ENCODE measurements around the gene SMIM11. TPM values are rescaled to one million over a fixed set of nuclear protein-coding genes. Genes with fewer than 3 reads are reported as not detected.

SMIM11 gene
- total RNA-seq, 1 donor from 2014 or later = 14.1 TPM

GRCh38 chr21:34348890-34349519 is 26.3 kb upstream of the SMIM11 start:
- TF ChIP-seq, protein P1, sequence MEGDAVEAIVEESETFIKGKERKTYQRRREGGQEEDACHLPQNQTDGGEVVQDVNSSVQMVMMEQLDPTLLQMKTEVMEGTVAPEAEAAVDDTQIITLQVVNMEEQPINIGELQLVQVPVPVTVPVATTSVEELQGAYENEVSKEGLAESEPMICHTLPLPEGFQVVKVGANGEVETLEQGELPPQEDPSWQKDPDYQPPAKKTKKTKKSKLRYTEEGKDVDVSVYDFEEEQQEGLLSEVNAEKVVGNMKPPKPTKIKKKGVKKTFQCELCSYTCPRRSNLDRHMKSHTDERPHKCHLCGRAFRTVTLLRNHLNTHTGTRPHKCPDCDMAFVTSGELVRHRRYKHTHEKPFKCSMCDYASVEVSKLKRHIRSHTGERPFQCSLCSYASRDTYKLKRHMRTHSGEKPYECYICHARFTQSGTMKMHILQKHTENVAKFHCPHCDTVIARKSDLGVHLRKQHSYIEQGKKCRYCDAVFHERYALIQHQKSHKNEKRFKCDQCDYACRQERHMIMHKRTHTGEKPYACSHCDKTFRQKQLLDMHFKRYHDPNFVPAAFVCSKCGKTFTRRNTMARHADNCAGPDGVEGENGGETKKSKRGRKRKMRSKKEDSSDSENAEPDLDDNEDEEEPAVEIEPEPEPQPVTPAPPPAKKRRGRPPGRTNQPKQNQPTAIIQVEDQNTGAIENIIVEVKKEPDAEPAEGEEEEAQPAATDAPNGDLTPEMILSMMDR (conservative IDR thresholded peaks at IDR 0.05) = no peak
- H3K4me3 Mint-ChIP-seq = no peak overlapping the region
- H3K27ac Mint-ChIP-seq = no peak overlapping the region
- H3K27me3 Mint-ChIP-seq = peaks cover 4% of the 10 kb centered on the region
- H3K9me3 Mint-ChIP-seq = no peaks in the 10 kb centered on the region
- peaks cover 22% of the 10 kb centered on the region for H3K4me1 Mint-ChIP-seq (ENCODE audit: unreplicated experiment)
- H3K36me3 Mint-ChIP-seq = peaks cover 3% of the 10 kb centered on the region
- no peak for DNase-seq (ENCODE audit: extremely low spot score, unreplicated experiment)

GRCh38 chr21:34351786-34352241 is 23.5 kb upstream of the SMIM11 start:
- Mint-ChIP-seq H3K27ac (no peak overlapping the region), H3K4me1 (ENCODE audit: unreplicated experiment) (peaks cover 16% of the 10 kb centered on the region), H3K36me3 (peaks cover 3% of the 10 kb centered on the region), H3K27me3 (peaks cover 8% of the 10 kb centered on the region), H3K4me3 (no peak overlapping the region), H3K9me3 (no peaks in the 10 kb centered on the region)
- TF ChIP-seq, protein P1 (conservative IDR thresholded peaks at IDR 0.05) = peak; percentile 85
- no peak for DNase-seq (ENCODE audit: extremely low spot score, unreplicated experiment)

DNA sequence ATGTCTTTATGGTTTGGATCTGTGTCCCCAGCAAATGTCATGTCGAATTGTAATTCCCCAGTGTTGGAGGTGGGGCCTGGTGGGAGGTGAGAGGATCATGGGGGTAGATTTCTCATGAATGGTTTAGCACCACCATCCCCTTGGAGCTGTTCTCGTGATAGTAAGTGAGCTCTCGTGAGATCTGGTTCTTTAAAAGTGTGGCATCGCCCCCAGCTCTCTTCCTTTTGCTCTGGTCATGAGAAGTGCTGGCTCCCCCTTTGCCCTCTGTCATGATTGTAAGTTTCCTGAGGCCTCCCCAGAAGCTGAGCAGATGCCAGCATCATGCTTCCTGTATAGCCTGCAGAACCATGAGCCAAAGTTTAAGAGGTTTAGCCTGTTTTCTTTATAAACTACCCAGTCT is 22.8 kb upstream of the SMIM11 start:
- Mint-ChIP-seq H3K4me3 (no peak overlapping the region), H3K9me3 (no peaks in the 10 kb centered on the region), H3K27ac (no peak overlapping the region), H3K27me3 (peaks cover 8% of the 10 kb centered on the region), H3K36me3 (peaks cover 3% of the 10 kb centered on the region), H3K4me1 (ENCODE audit: unreplicated experiment) (peaks cover 10% of the 10 kb centered on the region)
- no peak for DNase-seq (ENCODE audit: extremely low spot score, unreplicated experiment)
- TF ChIP-seq, protein P1 (conservative IDR thresholded peaks at IDR 0.05) = no peak

- Mint-ChIP-seq H3K4me3 (no peak overlapping the region), H3K4me1 (ENCODE audit: unreplicated experiment) (peaks cover 5% of the 10 kb centered on the region), H3K27me3 (peaks cover 5% of the 10 kb centered on the region), H3K9me3 (no peaks in the 10 kb centered on the region), H3K27ac (no peak overlapping the region), H3K36me3 (no peaks in the 10 kb centered on the region)
- TF ChIP-seq, protein P1 (conservative IDR thresholded peaks at IDR 0.05) = no peak
- DNase-seq (ENCODE audit: extremely low spot score, unreplicated experiment) = no peak
Observed at GRCh38 chr21:34353182-34353581, 22.1 kb upstream of the SMIM11 start.

DNA sequence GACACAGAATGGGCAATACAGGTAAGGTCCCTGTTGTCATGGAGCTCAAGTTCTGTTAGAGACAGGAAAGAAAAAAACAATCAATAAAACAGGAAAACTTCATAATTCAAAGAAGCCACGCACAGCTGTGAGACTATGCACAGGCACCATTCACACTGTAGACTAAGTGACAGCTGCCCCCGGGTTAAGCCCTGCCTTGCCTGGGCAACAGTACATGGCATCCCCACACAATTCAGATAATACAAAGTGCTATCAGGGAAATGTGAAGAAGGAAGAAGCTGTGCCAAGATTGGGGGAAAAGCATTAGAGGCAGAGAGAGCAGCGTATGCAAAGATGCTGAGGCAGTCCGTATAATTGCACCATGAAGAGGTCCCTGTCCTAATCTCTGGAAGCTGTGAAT is 20.5 kb upstream of the SMIM11 start:
- DNase-seq (ENCODE audit: extremely low spot score, unreplicated experiment) = no peak
- no peaks in the 10 kb centered on the region for H3K36me3 Mint-ChIP-seq
- peaks cover 6% of the 10 kb centered on the region for H3K9me3 Mint-ChIP-seq
- no peak overlapping the region for H3K4me3 Mint-ChIP-seq
- H3K27me3 Mint-ChIP-seq = peaks cover 8% of the 10 kb centered on the region
- H3K27ac Mint-ChIP-seq = no peak overlapping the region
- TF ChIP-seq, protein P1 (conservative IDR thresholded peaks at IDR 0.05) = no peak
- H3K4me1 Mint-ChIP-seq (ENCODE audit: unreplicated experiment) = peaks cover 5% of the 10 kb centered on the region
